CD4-positive, alpha-beta T cell treated with Interleukin-10 for 1 hour (primary cell): ENCODE measurements around the gene HBEGF.
A peak's percentile ranks its signal among the peaks of the same experiment; 100 is the strongest.

ENCODE experiments used
- DNase-seq: peaks from one replicate; pipeline ENCODE4 v3.0.0-alpha.2; 2020

The HBEGF gene, protein sequence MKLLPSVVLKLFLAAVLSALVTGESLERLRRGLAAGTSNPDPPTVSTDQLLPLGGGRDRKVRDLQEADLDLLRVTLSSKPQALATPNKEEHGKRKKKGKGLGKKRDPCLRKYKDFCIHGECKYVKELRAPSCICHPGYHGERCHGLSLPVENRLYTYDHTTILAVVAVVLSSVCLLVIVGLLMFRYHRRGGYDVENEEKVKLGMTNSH

DNA sequence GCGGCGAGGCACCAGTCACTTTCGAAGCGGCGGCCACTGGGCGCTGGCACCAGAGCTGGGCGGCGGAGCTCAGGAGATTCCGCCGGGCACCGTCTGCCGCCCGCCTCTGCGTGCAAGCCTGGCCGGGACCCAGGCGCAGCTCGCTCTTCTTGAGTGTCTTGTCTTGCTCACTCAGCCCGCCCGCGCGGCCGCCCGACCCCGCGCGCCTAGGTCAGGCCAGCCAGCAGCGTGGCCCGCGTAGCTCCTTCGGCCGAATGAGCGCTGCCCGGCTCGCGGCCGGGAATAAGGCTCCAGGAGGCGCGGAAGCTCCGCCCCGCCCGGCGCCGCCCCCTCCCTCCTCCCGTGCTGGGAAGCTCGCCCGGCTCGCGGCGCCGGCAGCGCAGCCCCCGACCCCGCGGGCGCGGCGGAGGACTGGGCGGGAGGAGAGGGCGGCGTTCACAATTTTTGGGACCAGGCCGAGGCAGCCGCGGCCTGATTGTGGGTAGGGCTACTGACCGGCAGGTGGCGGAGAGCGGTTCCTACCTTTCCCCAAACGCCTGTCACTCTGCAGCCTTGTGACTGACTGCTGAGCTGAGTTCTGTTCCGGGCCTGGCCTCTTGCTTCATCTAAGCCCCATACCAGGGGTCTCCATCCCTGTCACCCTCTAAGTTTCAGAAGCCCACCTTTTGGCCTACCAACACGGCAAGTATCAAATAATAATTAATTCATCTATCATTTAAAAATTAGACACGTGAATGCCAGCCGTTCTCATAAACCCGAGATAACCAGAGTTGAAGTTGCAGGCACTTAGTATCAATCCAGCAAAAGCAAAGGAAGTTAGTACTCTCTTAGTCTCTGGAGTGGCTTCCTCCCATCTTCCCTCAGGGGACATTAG lies at the start of gene HBEGF:
TSS of gene HBEGF (minus strand) at position 256 of the 874 bp plus-strand sequence. CDS start 275 bp downstream, outside the sequence.
- DNase-seq, result peak; percentile 52

DNA sequence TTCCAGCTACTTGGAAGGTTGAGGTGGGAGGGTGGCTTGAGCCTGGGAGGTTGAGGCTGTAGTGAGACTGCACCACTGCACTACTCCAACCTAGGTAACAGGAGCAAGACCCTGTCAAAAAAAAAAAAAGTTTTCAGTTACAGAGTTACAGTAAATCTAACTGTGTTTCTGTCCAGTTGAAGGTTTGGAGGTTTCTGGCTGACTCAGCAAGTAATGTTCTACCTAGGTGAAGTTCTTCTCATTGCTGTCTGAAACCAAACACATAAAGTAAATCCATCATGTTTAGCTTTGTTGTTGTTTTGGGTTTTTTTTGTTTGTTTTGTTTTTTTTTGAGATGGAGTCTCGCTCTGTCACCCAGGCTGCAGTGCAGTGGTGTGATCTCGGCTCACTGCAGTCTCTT lies 47.3 kb upstream of the HBEGF start:
- DNase-seq, result no peak

DNA sequence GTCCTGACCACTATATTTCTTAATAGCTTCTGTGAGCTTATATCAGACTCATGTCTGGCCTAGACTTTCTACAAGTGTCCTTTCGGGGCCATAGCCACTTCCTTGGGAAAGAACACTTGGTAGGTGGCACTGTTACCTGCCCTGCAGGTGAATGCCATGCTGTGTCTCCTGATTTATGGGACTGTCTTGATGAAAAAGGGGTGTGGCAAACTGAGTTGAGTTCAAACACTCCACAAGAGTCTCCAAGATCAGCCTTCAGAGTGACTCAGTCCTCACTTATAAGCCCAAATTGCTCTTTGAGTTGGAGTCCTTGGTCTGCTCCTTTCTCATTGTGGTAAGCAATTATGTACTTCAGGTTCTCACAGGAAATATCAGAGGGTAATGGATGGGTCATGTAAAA lies 45.3 kb upstream of the HBEGF start:
- no peak for DNase-seq

DNA sequence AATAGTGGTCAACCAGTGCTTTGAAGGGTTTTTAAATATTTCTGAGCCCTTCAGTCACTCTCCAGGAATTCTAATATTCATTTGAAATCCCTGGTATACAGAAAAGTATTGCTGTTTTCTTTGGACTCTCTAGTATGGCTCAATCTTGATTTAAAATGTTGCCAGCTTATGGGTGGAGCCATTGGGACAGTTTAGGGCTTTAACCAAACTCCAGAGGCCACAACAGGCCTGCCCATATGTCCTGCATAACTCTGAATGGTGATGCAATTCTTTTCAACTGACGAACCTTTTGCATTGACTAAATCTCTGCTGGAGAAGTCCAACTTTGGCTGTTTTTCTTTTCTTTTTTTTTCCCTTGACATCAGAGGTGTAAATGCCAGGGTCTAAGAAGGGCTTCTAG lies 44.9 kb upstream of the HBEGF start:
- no peak for DNase-seq

DNA sequence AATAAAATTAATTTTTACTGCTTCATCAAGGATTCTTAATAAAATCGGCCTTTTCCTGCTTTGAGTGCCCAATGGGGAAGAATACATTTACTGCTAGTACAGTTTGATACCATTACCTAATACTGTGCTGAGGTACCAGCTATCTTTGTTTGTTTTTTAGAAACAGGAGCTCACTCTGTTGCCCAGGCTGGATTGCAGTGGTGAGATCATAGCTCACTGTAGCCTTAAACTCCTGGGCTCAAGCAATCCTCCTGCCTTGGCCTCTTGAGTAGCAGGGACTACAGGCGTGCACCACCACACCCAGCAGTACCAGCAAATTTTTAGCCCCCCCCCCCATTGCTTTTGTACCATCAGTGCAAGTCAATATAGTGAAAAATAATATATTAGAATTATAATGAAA lies 41.6 kb upstream of the HBEGF start:
- no peak for DNase-seq

DNA sequence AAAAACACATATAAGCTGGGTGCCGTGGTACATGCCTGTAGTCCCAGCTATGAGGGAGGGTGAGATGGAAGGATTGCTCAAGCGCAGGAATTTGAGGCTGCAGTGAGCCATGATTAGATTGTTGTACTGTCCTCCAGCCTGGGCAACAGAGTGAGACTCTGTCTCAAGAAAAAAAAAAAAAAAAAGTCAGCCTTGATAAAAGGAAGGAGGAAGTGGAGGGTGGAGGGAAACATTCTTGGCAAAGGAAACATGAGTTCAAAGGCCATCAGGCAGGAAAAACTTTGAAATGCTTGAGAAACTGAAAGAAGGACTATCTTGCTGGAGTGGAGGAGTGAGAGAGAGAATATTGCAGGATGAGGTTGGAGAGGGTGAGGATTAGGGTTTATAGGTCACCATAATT lies 36.9 kb upstream of the HBEGF start:
- no peak for DNase-seq

DNA sequence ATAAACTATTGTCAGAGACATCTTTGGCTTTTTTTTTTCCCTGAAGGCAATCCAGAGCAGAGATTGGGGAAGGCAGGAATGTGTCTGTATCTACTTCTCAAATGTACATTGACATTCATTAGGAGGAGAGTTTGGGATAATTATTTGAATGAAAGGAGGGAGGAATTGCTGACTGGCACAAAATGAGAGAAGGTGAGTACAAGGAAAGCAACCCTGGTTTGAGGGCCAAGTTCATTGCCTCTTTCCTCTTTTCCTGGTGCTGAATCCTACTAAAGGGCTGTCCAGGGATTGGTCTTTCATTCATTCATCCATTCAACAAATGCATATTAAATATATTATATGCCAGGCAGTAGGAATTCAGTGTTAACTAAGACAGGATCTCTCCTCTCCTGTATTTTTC lies 36.5 kb upstream of the HBEGF start:
- no peak for DNase-seq

DNA sequence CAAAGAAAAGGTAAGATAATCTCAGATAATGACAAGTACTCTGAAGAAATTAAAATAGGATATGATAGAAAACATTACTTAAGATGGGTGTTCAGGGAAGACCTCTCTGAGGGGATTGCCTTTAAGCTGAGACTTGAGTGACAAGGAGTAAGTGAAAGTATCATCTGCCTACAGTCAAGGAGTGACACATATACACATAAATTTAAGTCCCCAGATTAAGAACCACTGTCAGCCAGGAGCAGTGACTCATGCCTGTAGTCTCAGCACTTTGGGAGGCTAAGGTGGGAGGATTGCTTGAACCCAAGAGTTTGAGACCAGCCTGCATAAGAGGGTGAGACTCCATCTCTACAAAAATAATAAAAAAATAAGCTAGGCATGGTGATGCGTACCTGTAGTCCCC lies 35.6 kb upstream of the HBEGF start:
- no peak for DNase-seq

DNA sequence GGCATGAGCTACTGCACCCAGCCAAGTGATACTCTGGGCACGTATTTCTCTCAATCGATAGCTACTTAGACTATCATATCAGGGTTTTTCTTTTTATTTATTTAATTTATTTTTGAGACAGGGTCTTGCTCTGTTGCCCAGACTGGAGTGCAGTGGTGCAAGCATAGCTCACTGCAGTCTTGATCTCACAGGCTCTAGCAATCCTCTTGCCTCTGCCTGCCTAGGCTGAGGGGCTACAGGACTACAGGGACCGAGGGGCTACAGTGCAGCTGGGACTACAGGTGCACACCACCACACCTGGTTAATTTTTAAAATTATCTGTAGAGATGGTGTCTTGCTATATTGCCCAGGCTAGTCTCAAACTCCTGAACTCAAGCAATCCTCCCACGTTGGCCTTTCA lies 34.9 kb upstream of the HBEGF start:
- DNase-seq, result no peak

DNA sequence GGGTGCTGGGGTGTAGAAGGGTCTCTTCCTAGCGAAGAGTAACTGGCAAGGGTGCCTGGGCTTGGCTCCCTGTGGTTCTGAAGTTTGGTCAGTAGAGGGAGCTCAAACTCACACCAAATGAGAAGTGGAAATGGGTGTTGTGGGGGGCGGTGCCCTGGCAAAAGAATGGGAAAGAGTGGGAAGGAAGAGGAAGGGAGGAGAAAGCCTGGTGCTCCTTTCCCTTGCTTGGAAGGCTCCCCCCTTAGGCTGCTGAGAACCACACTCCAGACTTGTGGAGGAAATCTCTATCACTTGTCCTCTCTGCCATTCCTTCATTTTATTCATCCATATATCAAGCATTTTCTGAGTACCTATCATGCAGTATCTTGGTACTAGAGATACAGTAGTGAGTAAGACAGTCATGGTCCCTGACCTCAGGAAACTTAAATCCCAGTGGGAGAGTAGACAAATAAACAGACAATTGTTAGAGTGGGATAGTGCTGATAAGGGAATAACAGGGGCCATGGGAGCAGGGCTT lies 26.6 kb upstream of the HBEGF start:
- peak; percentile 56 for DNase-seq

DNA sequence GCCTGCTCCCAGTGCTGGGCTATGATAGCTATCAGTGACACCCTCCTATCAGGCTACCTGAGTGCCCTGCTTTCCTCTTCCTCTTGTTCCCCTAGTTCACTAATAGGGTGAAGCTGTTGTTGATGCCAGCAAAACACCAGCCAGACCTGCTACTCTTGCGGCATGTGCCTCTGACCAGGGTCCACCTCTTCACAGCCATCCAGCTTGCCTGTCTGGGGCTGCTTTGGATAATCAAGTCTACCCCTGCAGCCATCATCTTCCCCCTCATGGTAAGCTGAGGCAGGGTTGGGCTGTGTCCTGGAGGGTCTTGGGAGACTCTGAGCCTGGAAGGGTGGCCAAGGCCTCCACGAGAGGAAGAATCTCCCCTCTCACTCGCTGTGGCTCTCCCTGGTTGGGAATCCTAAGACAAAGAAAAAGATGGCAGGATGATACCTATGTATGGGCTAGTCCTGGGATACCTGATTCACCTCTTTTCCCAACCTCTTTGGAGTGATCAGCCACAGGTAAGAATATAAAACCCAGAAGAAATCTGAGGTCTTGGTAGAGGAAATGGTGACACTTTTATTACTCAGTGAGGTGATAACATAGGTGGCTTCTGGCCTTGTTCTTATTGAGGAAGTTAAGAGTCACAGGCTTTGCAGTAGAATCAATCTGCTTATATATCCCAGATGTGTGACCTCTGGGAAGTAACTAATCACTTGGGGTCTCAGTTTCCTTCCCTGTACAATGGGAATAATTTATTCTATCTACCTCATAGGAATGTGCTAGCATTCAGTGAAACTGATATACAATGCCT lies 25.2 kb upstream of the HBEGF start:
- DNase-seq, result no peak

DNA sequence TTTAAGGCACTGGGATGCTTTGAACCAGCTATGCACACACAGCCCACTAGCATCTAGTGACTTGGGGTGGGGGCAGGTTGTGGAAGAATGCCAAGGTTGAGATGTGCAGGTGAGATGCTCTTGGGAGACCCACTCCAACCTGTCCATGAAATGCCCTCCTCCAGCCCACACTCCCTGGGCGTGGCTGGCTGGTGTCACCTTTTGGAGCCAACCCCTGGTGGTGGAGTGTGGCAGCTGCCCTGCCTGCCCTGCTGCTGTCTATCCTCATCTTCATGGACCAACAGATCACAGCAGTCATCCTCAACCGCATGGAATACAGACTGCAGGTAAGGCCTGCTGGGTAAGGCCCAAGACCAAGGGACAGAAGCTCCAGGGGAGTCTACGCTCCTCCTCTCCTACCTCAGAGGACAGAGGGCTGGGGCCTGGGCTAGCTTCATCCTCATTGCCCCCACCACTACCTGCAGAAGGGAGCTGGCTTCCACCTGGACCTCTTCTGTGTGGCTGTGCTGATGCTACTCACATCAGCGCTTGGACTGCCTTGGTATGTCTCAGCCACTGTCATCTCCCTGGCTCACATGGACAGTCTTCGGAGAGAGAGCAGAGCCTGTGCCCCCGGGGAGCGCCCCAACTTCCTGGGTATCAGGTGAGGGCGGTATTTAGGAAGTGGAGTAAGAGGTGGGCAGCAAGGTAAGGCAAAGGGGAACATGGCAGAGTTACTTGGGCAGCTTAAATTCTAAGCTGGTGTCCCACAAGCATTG lies 21.0 kb upstream of the HBEGF start:
- no peak for DNase-seq

DNA sequence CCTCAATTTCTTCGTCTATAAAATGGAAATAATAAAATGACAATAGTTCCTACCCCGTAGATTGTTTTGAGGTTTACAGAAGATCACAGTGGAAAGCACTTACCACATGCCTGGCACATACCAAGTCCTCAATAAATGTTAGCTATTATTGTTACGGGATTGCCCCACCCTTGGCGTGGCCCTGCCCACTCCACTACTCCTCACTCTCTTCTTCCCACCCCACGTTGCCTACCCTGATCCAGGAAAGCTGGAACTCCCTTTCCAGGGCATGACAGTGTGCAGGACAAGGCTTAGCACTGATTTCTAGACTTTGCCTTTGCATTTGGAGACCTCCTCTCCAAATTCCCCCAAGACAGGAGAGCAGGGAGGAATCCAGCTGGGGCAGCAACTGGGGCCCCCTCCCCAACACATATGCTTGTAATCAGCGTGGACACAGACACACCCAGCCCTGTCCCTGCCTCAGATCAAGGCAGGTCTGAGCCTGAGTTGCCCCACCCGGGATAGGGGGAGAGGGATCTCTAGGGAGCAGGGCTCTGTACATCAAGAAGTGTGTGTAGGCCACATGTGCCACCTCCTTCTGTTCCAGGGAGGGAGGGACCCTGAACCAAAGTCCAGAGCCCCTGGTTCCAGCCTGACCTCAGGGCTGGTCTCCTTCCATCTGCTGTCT lies 20.3 kb upstream of the HBEGF start:
- DNase-seq, result no peak

DNA sequence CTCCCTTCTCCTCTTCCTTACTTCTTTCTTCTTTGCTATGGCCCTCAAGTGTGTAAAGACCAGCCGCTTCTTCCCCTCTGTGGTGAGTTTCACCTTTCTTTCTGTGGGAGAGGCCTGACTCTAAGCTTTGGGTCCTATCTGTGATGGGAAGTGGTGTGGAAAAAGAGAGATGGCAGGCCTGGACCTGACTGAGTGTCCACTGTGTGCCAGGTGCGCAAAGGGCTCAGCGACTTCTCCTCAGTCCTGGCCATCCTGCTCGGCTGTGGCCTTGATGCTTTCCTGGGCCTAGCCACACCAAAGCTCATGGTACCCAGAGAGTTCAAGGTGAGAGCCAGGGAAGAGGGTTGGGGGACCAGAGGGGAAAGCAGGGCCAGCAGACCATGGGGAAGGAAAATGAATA lies 19.5 kb upstream of the HBEGF start:
- no peak for DNase-seq

DNA sequence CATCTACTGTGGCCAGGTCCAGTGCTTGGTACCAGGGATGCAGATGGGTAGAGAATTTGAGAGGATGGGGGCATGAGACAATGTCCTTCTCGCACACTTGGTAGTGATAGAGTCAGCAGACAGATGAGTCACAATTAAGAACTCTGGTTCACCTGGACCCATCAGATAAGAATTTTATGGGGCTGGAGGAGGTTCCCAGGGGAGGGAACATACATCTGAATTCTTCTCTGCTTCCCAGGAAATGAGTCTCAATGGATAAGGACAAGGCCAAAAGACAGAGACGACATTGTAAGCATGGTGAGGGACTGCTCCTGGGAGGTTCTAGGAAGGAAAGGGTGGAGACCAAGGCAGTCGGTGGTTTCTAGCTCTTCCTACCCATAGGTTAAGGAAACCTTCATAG lies 18.9 kb upstream of the HBEGF start:
- DNase-seq, result no peak

DNA sequence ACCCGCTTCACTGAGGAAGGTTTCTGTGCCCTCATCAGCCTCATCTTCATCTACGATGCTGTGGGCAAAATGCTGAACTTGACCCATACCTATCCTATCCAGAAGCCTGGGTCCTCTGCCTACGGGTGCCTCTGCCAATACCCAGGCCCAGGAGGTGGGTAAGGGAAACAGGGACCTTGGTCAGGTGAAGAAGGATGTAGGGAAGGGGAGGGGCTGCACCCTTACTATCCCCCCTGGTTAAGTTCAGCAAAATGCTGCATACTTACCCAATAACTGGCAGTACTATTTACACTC lies 18.0 kb upstream of the HBEGF start:
- DNase-seq, result no peak

DNA sequence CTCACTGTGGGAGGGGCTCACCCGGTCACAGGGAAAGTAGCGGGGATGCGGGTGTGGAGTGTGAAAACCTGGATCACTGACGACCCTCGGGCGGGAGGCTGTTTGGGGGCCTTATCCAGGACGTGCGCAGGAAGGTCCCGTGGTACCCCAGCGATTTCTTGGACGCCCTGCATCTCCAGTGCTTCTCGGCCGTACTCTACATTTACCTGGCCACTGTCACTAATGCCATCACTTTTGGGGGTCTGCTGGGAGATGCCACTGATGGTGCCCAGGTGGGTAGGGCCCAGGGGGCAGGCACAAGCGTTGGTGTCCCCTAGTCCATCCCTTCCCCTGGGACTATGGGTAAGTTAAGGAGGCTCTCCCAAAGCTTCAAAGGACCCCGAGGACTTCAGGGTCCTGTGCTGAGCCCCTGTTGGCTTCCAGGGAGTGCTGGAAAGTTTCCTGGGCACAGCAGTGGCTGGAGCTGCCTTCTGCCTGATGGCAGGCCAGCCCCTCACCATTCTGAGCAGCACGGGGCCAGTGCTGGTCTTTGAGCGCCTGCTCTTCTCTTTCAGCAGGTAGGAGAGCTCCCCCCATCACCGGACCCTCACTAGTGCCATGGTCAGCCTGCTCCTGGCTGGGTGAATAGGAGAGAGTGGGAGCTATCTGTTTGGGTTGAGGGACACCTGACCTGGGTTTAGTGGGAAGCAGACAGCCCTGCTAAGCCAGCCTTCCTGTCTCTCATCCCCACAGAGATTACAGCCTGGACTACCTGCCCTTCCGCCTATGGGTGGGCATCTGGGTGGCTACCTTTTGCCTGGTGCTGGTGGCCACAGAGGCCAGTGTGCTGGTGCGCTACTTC lies 17.4 kb upstream of the HBEGF start:
- DNase-seq, result no peak

DNA sequence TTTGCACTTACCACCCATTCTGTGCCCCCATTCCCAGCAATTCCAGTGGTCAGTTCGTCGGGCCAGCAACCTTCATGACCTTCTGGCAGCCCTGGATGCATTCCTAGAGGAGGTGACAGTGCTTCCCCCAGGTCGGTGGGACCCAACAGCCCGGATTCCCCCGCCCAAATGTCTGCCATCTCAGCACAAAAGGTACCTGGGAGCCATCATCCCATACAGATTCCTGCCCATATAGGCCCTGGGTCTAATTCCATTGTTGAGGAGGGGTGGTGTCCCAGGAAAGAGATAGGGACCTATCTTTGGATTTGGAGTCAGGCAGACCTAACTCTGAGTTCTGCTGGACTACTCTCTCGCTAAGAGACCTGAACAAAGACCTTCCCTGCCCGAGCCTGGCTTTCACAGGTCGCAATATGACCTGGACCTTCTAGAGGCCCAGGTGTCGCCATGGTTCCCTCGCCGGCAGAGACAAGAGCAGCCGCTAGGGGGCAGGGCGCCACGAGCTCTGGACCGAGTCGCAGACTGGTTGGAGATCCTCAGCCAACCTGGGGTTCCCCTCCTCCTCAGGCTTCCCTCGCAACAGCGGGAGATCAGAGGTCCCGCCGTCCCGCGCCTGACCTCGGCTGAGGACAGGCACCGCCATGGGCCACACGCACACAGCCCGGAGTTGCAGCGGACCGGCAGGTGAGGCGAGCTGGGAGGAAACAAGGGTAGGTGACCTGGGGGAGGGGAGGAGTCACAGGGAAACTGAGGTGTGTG lies 16.6 kb upstream of the HBEGF start:
- DNase-seq, result peak; percentile 85

DNA sequence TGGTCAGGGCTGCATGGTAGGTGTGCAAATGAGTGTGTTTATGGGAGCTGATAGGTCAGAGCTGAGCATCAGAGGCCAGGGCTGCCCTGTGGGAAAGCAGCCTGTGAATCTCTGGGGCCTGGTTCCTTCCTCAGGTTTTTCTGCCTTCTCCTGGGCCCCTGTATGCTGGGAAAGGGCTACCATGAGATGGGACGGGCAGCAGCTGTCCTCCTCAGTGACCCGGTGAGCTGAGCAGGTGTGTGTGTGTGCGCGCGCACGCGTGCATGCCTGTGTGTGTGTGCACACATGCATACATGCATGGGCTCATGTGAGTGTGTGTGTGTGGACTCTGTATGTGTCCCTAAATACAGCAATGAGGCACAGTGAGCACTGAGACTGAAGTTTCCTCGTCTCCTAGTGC lies 15.9 kb upstream of the HBEGF start:
- no peak for DNase-seq

DNA sequence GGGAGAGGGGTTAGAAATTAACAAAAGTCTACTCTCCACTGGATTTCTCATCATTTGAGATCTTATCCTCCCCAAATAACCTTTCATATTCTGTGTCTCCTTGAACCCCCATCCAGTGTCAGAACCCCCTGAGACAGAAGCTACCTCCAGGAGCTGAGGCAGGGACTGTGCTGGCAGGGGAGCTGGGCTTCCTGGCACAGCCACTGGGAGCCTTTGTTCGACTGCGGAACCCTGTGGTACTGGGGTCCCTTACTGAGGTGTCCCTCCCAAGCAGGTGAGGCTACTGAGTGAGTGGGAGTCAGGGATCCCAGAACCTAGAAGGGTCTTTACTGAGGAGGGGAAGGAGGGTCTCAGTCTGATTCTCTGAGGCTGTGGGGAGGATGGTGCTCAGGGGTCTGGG lies 15.5 kb upstream of the HBEGF start:
- DNase-seq, result no peak
